H1 (cell line): ENCODE measurements around the gene PAQR9. TPM values are rescaled to one million over a fixed set of nuclear protein-coding genes. Genes with fewer than 3 reads are reported as not detected.
A peak's percentile ranks its signal among the peaks of the same experiment; 100 is the strongest.

Source experiments
- RBBP5 ChIP-seq: IDR thresholded peaks from 2 replicates; pipeline ENCODE4 v1.7.1; 2012; ENCODE audit warnings: low read depth, mild to moderate bottlenecking, inconsistent platforms, low read length, moderate library complexity, borderline replicate concordance
- polyA plus RNA-seq, 7 experiments: library from polyadenylated mRNA; depleted of rRNA in 3 of 7; stranded (reverse) in 5 of 7; unstranded in 2 of 7; fragments of >200 nt in 5 of 7; fragments of 200-250 nt in 2 of 7; gene quantifications; 1 replicate in 5 of 7; 2 replicates in 1 of 7; 4 replicates in 1 of 7; pipeline versions ENCODE4 v1.2.1 to v1.2.3, GENCODE V29; 2011 to 2013; ENCODE audit warnings: missing spikeins in 2 of 7, mixed read lengths in 2 of 7
- total RNA-seq: library from RNA; stranded (reverse); fragmentation: NEBNext Ultra II Directional; extraction: Animal tissue kit (Norgen Biotek cat#: 25700); gene quantifications from 2 replicates; pipeline ENCODE4 v1.2.1, GENCODE V29; 2021

PAQR9 gene
- total and polyA plus RNA-seq, 2 of the 8 experiments (the other 6 are each of a cell fraction or from before 2014, with no cell fraction given): 2.6 to 5.2 TPM

DNA sequence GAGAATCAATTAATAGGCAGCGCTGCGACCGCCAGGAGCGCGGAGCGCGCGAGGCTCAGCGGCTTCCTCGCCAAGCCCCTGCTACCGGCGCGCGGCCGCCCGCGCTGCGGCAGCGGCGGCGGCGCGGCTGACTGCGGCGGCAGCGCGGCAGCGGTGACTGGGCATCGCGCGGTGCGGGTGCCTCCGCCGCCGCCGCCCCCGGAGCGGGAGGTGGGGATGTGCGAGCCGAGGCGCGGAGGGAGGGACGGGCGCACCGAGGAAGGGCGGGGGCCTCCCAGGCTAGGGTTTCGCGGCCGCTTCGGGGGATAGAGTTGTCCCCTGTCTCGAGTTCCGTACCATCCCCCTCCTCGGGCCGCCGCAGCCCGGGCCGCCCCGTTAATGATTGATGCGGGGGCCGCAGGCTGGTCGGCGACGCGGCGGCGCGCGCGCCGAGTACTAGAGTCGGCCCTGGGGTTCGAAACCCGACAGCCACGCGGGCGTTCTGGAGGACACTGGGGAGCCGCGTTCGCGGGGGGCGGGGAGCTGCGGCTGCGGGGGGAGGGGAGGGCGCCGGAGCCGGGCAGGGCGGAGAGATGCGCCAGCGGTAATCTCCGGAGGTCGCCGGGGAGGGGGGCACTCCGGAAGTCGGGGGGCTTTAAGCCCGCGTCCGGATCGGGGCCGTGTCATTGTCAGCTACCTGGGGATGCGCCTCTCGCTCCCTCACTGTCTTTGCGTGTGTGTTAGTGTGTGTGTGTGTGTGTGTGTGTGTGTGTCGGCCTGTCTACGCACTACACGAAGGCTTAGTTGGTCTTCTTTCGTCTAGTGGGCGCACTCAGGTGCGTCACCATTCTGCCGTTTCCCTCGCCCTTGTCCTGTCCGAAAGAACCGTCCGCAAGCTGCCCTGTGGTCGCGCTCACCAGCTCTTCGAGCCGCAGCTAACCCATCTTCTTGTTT, at the start of gene PAQR9 (continued):
- TF ChIP-seq RBBP5: peak; percentile 85
